ENCODE measurements around the gene ITSN2. TPM values are rescaled to one million over a fixed set of nuclear protein-coding genes. Genes with fewer than 3 reads are reported as not detected.

ITSN2 gene
- polyA plus RNA-seq, 1 experiment: 16.3 TPM

DNA sequence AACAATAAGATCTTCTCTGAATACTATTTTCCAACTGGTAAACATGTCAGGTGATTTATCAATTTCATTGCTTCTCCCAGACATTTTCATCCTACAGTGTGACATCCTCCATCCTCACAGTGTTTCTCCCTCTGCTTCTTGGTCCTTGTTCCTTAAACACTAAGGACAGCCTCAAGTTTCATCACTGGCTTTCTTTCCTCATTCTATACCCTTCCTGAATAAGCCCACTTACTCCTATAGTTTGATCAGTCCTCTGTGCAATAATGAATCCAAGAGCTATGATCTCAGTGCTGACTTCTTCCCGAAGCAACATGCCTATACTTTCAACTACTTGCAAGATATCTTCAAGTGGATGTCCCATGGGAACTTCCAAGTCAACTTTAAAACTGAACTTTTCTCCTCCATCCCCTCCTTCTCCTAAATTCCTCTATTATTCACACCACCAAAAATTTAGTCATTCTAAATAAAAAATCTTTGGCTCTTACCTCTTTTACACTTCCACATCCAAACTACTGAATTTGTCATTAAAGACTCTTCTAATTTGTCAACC lies 97.8 kb downstream of the ITSN2 start:
- TF ChIP-seq, protein P1, sequence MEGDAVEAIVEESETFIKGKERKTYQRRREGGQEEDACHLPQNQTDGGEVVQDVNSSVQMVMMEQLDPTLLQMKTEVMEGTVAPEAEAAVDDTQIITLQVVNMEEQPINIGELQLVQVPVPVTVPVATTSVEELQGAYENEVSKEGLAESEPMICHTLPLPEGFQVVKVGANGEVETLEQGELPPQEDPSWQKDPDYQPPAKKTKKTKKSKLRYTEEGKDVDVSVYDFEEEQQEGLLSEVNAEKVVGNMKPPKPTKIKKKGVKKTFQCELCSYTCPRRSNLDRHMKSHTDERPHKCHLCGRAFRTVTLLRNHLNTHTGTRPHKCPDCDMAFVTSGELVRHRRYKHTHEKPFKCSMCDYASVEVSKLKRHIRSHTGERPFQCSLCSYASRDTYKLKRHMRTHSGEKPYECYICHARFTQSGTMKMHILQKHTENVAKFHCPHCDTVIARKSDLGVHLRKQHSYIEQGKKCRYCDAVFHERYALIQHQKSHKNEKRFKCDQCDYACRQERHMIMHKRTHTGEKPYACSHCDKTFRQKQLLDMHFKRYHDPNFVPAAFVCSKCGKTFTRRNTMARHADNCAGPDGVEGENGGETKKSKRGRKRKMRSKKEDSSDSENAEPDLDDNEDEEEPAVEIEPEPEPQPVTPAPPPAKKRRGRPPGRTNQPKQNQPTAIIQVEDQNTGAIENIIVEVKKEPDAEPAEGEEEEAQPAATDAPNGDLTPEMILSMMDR (IDR thresholded peaks at IDR 0.05; ENCODE audit: insufficient read depth, low read depth, low read length): no peak
- DNase-seq (ENCODE audit: low read depth): no peak
- Histone ChIP-seq H3K27me3 (ENCODE audit: control insufficient read depth, insufficient read depth, low read length) (no peaks in the 10 kb centered on the region), H3K36me3 (ENCODE audit: control insufficient read depth, insufficient read depth, low read length) (0 out of 2 replicates have a peak, but pooled peaks cover 1% of the 10 kb centered on the region), H3K4me3 (ENCODE audit: low read depth, low read length) (no peak overlapping the region)
- CTCF ChIA-PET: no interaction called here
- POLR2A ChIA-PET: no interaction called here

DNA sequence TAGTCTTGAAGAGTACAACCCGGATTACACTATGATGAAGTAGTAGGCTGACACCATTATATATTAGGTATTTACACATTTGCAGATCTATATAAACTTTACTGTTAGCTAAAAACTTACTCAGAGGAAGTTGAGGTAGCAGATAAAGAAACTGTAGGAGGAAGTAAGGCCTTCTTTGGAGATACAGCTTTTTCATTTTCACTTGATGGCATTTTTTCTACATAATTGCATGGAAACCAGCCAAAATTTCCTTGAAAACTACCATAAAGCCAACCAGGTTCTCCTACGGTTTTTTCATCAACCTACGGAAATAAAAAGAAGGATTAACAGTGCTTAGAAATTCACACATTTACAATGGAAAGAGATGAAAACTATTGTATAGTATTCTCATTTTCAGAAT lies 98.9 kb downstream of the ITSN2 start:
- Histone ChIP-seq H3K27me3 (ENCODE audit: control insufficient read depth, insufficient read depth, low read length) (no peaks in the 10 kb centered on the region), H3K36me3 (ENCODE audit: control insufficient read depth, insufficient read depth, low read length) (0 out of 2 replicates have a peak, but pooled peaks cover 1% of the 10 kb centered on the region), H3K4me3 (ENCODE audit: low read depth, low read length) (no peak overlapping the region)
- ChIA-PET POLR2A (interaction anchor here (0.7 kb wide), 1 partner anchor 112 kb away, joined by 3 read pairs; no protein-coding TSS in a partner anchor), CTCF (no interaction called here)
- no peak for DNase-seq (ENCODE audit: low read depth)
- TF ChIP-seq, protein P1 (IDR thresholded peaks at IDR 0.05; ENCODE audit: insufficient read depth, low read depth, low read length): no peak

DNA sequence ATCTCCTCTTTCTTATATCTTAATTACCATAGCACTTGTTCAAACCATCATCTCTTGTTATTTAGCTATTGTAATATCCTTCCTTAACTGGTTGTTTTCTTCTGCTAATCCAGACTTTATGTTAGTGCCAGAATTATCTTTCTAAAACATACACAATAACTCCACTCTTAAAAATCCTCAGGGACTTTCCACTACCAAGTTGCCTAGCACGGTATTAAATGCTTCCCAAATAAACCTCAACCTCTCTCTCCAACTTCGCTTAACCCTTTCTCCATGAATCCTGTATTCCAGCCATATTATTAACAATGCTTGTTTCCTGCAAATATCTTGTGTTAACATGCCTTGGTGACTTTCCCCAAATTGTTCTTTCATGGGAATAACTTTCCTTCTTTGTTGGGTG lies 101.0 kb downstream of the ITSN2 start:
- CTCF ChIA-PET: no interaction called here
- H3K27me3 ChIP-seq (ENCODE audit: control insufficient read depth, insufficient read depth, low read length): no peaks in the 10 kb centered on the region
- DNase-seq (ENCODE audit: low read depth): no peak
- TF ChIP-seq, protein P1 (IDR thresholded peaks at IDR 0.05; ENCODE audit: insufficient read depth, low read depth, low read length): no peak
- POLR2A ChIA-PET: no interaction called here
- H3K36me3 ChIP-seq (ENCODE audit: control insufficient read depth, insufficient read depth, low read length): 0 out of 2 replicates have a peak, but pooled peaks cover 1% of the 10 kb centered on the region
- no peak overlapping the region for H3K4me3 ChIP-seq (ENCODE audit: low read depth, low read length)

DNA sequence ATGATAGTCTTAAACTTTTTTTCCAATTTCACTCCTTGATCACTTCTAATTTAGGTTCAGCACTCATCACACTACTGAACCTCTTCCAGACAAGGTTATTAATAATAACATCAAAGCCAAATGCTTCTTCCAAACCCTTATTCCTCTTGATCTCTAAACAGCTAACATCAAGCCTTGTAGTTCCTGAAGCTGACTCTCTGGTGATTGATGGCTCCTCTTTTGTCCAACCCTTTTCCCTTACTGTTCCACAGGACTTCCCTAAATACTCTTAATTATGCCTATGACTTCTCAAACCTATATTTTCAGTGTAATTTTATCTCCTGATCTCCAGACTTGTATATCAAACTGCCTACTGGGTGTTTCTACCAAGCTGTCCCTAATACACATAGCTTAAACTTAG lies 101.6 kb downstream of the ITSN2 start:
- ChIA-PET POLR2A (no interaction called here), CTCF (no interaction called here)
- Histone ChIP-seq H3K4me3 (ENCODE audit: low read depth, low read length) (no peak overlapping the region), H3K27me3 (ENCODE audit: control insufficient read depth, insufficient read depth, low read length) (no peaks in the 10 kb centered on the region), H3K36me3 (ENCODE audit: control insufficient read depth, insufficient read depth, low read length) (0 out of 2 replicates have a peak, but pooled peaks cover 1% of the 10 kb centered on the region)
- no peak for DNase-seq (ENCODE audit: low read depth)
- TF ChIP-seq, protein P1 (IDR thresholded peaks at IDR 0.05; ENCODE audit: insufficient read depth, low read depth, low read length): no peak

DNA sequence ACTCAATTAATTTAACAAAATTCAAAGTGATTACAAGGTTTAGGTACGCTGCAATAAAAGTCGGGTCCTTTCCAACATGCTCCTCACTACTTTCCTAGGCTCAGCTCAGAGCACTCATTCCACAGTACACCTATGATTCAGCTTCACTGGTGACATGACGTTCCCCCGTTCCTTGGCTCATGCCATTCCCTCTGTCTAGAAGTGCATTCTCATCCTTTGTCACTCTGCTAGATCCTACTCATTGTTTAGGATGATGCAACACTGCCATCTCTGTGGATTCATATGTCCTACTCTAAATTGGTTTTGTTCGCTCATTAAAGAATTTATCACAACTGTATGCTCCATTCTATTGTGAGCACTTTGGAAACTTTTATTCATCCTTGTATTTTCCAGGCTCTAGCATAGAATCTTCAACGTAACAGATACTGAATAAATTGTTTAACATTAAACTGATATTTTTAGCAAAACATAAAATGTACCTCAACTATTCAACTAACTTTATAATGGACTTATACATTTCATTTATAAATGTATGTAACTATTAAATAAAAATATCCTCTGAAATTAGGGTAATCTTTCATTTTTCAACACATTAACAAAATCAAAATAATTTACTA lies 106.9 kb downstream of the ITSN2 start:
- no peak for DNase-seq (ENCODE audit: low read depth)
- Histone ChIP-seq H3K27me3 (ENCODE audit: control insufficient read depth, insufficient read depth, low read length) (no peaks in the 10 kb centered on the region), H3K36me3 (ENCODE audit: control insufficient read depth, insufficient read depth, low read length) (0 out of 2 replicates have a peak, but pooled peaks cover 1% of the 10 kb centered on the region), H3K4me3 (ENCODE audit: low read depth, low read length) (no peak overlapping the region)
- TF ChIP-seq, protein P1 (IDR thresholded peaks at IDR 0.05; ENCODE audit: insufficient read depth, low read depth, low read length): no peak
- POLR2A ChIA-PET: no interaction called here
- CTCF ChIA-PET: no interaction called here

Data from BJ (cell line).